Testis (tissue), 2 donors: Measurements from ENCODE around the gene PGBD4.

Source experiments
- POLR2A ChIP-seq: fragments of 450-650 bp; IDR thresholded peaks from one replicate; pipeline ENCODE4 v1.6.1; 2017; ENCODE audit warnings: antibody characterized with exemption, mild to moderate bottlenecking, moderate library complexity
- TF ChIP-seq, protein P1 (sequence below), 3 experiments: fragments of 450-650 bp in 2 of 3; fragments of 200-600 bp in 1 of 3; sonication (generic) in 1 of 3; IDR thresholded peaks; one replicate each; pipeline ENCODE4 v1.5.1; 2016 to 2019; ENCODE audit warnings: antibody characterized with exemption in 3 of 3, mild to moderate bottlenecking in 2 of 3, moderate library complexity in 1 of 3

DNA sequence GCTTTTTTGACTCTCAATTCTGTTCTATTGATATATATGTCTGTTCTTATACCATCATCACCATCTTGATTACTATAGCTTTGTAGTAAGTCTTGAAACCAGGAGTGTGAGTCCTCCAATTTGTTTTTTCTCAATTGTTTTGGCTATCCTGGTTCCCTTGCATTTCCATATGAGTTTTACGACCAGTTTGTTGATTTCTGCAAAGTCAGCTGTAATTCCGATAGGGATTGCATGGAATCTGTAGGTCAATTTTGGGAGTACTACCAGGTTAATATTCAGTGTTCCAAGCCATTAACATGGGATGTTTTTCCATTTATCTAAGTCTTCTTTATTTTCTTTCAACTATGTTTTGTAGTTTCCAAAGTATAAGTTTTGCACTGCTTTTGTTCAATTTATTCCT, 27.0 kb downstream of the PGBD4 start:
- TF ChIP-seq, protein P1, sequence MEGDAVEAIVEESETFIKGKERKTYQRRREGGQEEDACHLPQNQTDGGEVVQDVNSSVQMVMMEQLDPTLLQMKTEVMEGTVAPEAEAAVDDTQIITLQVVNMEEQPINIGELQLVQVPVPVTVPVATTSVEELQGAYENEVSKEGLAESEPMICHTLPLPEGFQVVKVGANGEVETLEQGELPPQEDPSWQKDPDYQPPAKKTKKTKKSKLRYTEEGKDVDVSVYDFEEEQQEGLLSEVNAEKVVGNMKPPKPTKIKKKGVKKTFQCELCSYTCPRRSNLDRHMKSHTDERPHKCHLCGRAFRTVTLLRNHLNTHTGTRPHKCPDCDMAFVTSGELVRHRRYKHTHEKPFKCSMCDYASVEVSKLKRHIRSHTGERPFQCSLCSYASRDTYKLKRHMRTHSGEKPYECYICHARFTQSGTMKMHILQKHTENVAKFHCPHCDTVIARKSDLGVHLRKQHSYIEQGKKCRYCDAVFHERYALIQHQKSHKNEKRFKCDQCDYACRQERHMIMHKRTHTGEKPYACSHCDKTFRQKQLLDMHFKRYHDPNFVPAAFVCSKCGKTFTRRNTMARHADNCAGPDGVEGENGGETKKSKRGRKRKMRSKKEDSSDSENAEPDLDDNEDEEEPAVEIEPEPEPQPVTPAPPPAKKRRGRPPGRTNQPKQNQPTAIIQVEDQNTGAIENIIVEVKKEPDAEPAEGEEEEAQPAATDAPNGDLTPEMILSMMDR (IDR thresholded peaks at IDR 0.05): no peak
- no peak for TF ChIP-seq POLR2A
